WTC11 (cell line): Measurements from ENCODE around the gene KCTD2. TPM values are rescaled to one million over a fixed set of nuclear protein-coding genes. Genes with fewer than 3 reads are reported as not detected.

ENCODE experiments used
- ATAC-seq: fragments of 200-7000 bp; cut with Tn5 transposase; 2 replicates; pipeline ENCODE4 v1.10.0; 2021; ENCODE audit warnings: mild to moderate bottlenecking, moderate library complexity
- CTCF ChIA-PET: fragments of 300-600 bp; sonication (Branson Sonifier 250); formaldehyde crosslinking; loops from one replicate; lab custom pipeline; 2021; ENCODE audit warnings: antibody characterized with exemption; lab: Charles Lee
- POLR2A ChIA-PET: fragments of 350-600 bp; sonication (Branson Sonifier 250); formaldehyde crosslinking; loops from one replicate; lab custom pipeline; 2021; ENCODE audit warnings: antibody characterized with exemption; lab: Charles Lee
- DNase-seq: peaks from one replicate; pipeline ENCODE4 v3.0.0; 2021; ENCODE audit warnings: low spot score
- H3K27ac Mint-ChIP-seq: 2 replicates; pipeline ENCODE4 v1.8.0; 2021; ENCODE audit warnings: mixed read lengths
- H3K27me3 Mint-ChIP-seq: 2 replicates; pipeline ENCODE4 v1.8.0; 2021; ENCODE audit warnings: low read depth, mild to moderate bottlenecking, moderate library complexity, mixed read lengths
- H3K36me3 Mint-ChIP-seq: 2 replicates; pipeline ENCODE4 v1.8.0; 2021; ENCODE audit warnings: mixed read lengths
- H3K4me1 Mint-ChIP-seq: 2 replicates; pipeline ENCODE4 v1.8.0; 2022; ENCODE audit warnings: mixed read lengths
- H3K4me3 Mint-ChIP-seq: 2 replicates; pipeline ENCODE4 v1.8.0; 2021; ENCODE audit warnings: mild to moderate bottlenecking, moderate library complexity, mixed read lengths
- H3K9me3 Mint-ChIP-seq: 2 replicates; pipeline ENCODE4 v1.8.0; 2021; ENCODE audit warnings: mixed read lengths
- ELF4 ChIP-seq: sonication (generic); formaldehyde crosslinking; IDR thresholded peaks from 2 replicates; pipeline ENCODE4 v1.8.1; 2022; ENCODE audit warnings: low read depth, mild to moderate bottlenecking, moderate library complexity, missing genetic modification reagents
- FOXP1 ChIP-seq: sonication (generic); formaldehyde crosslinking; IDR thresholded peaks from 2 replicates; pipeline ENCODE4 v1.8.0; 2022; ENCODE audit warnings: missing genetic modification reagents, mild to moderate bottlenecking, moderate library complexity, borderline replicate concordance
- FOXP4 ChIP-seq: sonication (generic); formaldehyde crosslinking; IDR thresholded peaks from 2 replicates; pipeline ENCODE4 v1.8.0; 2022; ENCODE audit warnings: mild to moderate bottlenecking, missing genetic modification reagents
- GABPB1 ChIP-seq: sonication (generic); formaldehyde crosslinking; IDR thresholded peaks from 2 replicates; pipeline ENCODE4 v1.8.1; 2023; ENCODE audit warnings: mild to moderate bottlenecking, missing genetic modification reagents
- HMGXB4 ChIP-seq: sonication (generic); formaldehyde crosslinking; IDR thresholded peaks from 2 replicates; pipeline ENCODE4 v1.8.1; 2023; ENCODE audit warnings: mild to moderate bottlenecking, moderate library complexity, missing genetic modification reagents
- IRF2 ChIP-seq: sonication (generic); formaldehyde crosslinking; IDR thresholded peaks from 2 replicates; pipeline ENCODE4 v1.8.0; 2022; ENCODE audit warnings: low read depth, missing genetic modification reagents, borderline replicate concordance
- MYBL2 ChIP-seq: sonication (generic); formaldehyde crosslinking; IDR thresholded peaks from 2 replicates; pipeline ENCODE4 v1.8.1; 2023; ENCODE audit warnings: mild to moderate bottlenecking, moderate library complexity, missing genetic modification reagents
- NR2C2 ChIP-seq: sonication (generic); formaldehyde crosslinking; IDR thresholded peaks from 2 replicates; pipeline ENCODE4 v1.8.0; 2022; ENCODE audit warnings: mild to moderate bottlenecking, missing genetic modification reagents
- NR3C1 ChIP-seq: sonication (generic); formaldehyde crosslinking; conservative IDR thresholded peaks from 2 replicates; pipeline ENCODE4 v1.8.1; 2023; ENCODE audit warnings: low read depth, mild to moderate bottlenecking, missing genetic modification reagents
- PRRX2 ChIP-seq: fragments of 250-450 bp; sonication (Bioruptor Pico); IDR thresholded peaks from 2 replicates; pipeline ENCODE4 v1.8.0; 2021; ENCODE audit warnings: mild to moderate bottlenecking
- RELA ChIP-seq: sonication (generic); formaldehyde crosslinking; IDR thresholded peaks from 2 replicates; pipeline ENCODE4 v1.8.1; 2022; ENCODE audit warnings: missing genetic modification reagents, mild to moderate bottlenecking, borderline replicate concordance
- SMAD3 ChIP-seq: sonication (generic); formaldehyde crosslinking; IDR thresholded peaks from 2 replicates; pipeline ENCODE4 v1.8.0; 2022; ENCODE audit warnings: missing genetic modification reagents, mild to moderate bottlenecking, borderline replicate concordance
- SOX15 ChIP-seq: fragments of 250-450 bp; sonication (Bioruptor Pico); IDR thresholded peaks from 2 replicates; pipeline ENCODE4 v1.9.0; 2021; ENCODE audit warnings: mild to moderate bottlenecking
- TEAD4 ChIP-seq: sonication (generic); formaldehyde crosslinking; IDR thresholded peaks from 2 replicates; pipeline ENCODE4 v1.8.0; 2022; ENCODE audit warnings: mild to moderate bottlenecking, missing genetic modification reagents
- USF2 ChIP-seq: sonication (generic); formaldehyde crosslinking; IDR thresholded peaks from 2 replicates; pipeline ENCODE4 v1.8.1; 2023; ENCODE audit warnings: mild to moderate bottlenecking, missing genetic modification reagents, moderate library complexity
- ZNF121 ChIP-seq: sonication (generic); formaldehyde crosslinking; IDR thresholded peaks from 2 replicates; pipeline ENCODE4 v1.8.0; 2023; ENCODE audit warnings: missing genetic modification reagents
- ZNF138 ChIP-seq: sonication (generic); formaldehyde crosslinking; conservative IDR thresholded peaks from 2 replicates; pipeline ENCODE4 v1.8.1; 2022; ENCODE audit warnings: mild to moderate bottlenecking, moderate library complexity, missing genetic modification reagents
- ZNF263 ChIP-seq: sonication (generic); formaldehyde crosslinking; IDR thresholded peaks from 2 replicates; pipeline ENCODE4 v1.8.1; 2022; ENCODE audit warnings: low read depth, mild to moderate bottlenecking, moderate library complexity, missing genetic modification reagents
- ZNF425 ChIP-seq: fragments of 250-450 bp; sonication (Bioruptor Pico); conservative IDR thresholded peaks from 2 replicates; pipeline ENCODE4 v1.9.0; 2021; ENCODE audit warnings: mild to moderate bottlenecking
- ZSCAN18 ChIP-seq: fragments of 250-450 bp; sonication (Bioruptor Pico); IDR thresholded peaks from 2 replicates; pipeline ENCODE4 v2.1.2; 2022; ENCODE audit warnings: mild to moderate bottlenecking, moderate library complexity
- total RNA-seq: library from RNA; stranded (reverse); gene quantifications from 3 replicates; pipeline ENCODE4 v1.2.3, GENCODE V29; 2021

The KCTD2 gene
- total RNA-seq, 1 experiment from 2014 or later: 31.3 TPM

- no peak for TF ChIP-seq ZSCAN18 (CRISPR knock-in tag)
- TF ChIP-seq RELA (CRISPR knock-in tag): 0 out of 2 replicates have a peak, but pooled peaks have one; percentile 11
- 0 out of 2 replicates have a peak, but pooled peaks have one; percentile 24 for TF ChIP-seq FOXP4 (CRISPR knock-in tag)
- TF ChIP-seq MYBL2: peak; percentile 50; the same call in 1 of the 2 replicates
- no peak for TF ChIP-seq SOX15 (CRISPR knock-in tag)
- TF ChIP-seq ZNF425 (CRISPR knock-in tag): no peak
- TF ChIP-seq TEAD4 (CRISPR knock-in tag): no peak
- TF ChIP-seq NR3C1 (CRISPR knock-in tag): no peak
- 0 out of 2 replicates have a peak, but pooled peaks have one; percentile 19 for TF ChIP-seq GABPB1 (CRISPR knock-in tag)
- no peak for TF ChIP-seq NR2C2
- no peak for TF ChIP-seq USF2
Measured at GRCh38 chr17:75109407-75110233, 62.6 kb downstream of the KCTD2 start, which contains the start of gene ARMC7 (continued).

GRCh38 chr17:75110234-75110937, 63.4 kb downstream of the KCTD2 start:
- peaks cover 25% of the 10 kb centered on the region for H3K4me1 Mint-ChIP-seq
- H3K9me3 Mint-ChIP-seq: no peaks in the 10 kb centered on the region
- H3K27ac Mint-ChIP-seq: peak overlapping the region; percentile 94
- CTCF ChIA-PET: interaction anchor here (0.6 to 2.0 kb wide), 16 partner anchors 13 to 161 kb away, joined by 3 to 11 read pairs (median 4); partner anchors contain the start of genes MIF4GD, NT5C and SLC16A5
- peaks cover 15% of the 10 kb centered on the region for H3K36me3 Mint-ChIP-seq
- TF ChIP-seq ZNF121 (CRISPR knock-in tag) (peak; percentile 66), PRRX2 (CRISPR knock-in tag) (no peak)
- TF ChIP-seq, all 79 proteins: peak for 1
- no peaks in the 10 kb centered on the region for H3K27me3 Mint-ChIP-seq
- POLR2A ChIA-PET: interaction anchor here (0.5 to 1.9 kb wide), 9 partner anchors 13 to 159 kb away, joined by 3 to 7 read pairs (median 4); partner anchors contain the start of genes NT5C and SLC16A5
- H3K4me3 Mint-ChIP-seq: peak overlapping the region; percentile 90
- DNase-seq: peak; percentile 51
- peak; percentile 5 for ATAC-seq

- ChIA-PET POLR2A (no interaction called here), CTCF (interaction anchor here (0.7 to 4.1 kb wide), 5 partner anchors 14 to 187 kb away, joined by 3 to 84 read pairs (median 7); partner anchors contain the start of gene NT5C)
- Mint-ChIP-seq H3K4me1 (peaks cover 19% of the 10 kb centered on the region), H3K9me3 (no peaks in the 10 kb centered on the region), H3K27me3 (no peaks in the 10 kb centered on the region), H3K4me3 (peak overlapping the region; percentile 36; the same call in 1 of the 2 replicates), H3K27ac (peak overlapping the region; percentile 69), H3K36me3 (peaks cover 15% of the 10 kb centered on the region)
- ATAC-seq (no peak), DNase-seq (no peak)
- TF ChIP-seq IRF2 (CRISPR knock-in tag): no peak
- no peak for TF ChIP-seq FOXP1 (CRISPR knock-in tag)
- TF ChIP-seq ZNF138 (CRISPR knock-in tag): no peak
- TF ChIP-seq FOXP4 (CRISPR knock-in tag): no peak
- no peak for TF ChIP-seq ZNF263 (CRISPR knock-in tag)
- TF ChIP-seq SMAD3: no peak
- no peak for TF ChIP-seq ELF4
- TF ChIP-seq HMGXB4 (CRISPR knock-in tag): no peak
Measured at GRCh38 chr17:75111777-75112335, 64.8 kb downstream of the KCTD2 start.
